Measurements from ENCODE around the gene STAT4.

STAT4 gene

GRCh38 chr2:191128911-191129304 lies 21.9 kb downstream of the STAT4 start:
- DNase-seq = no peak

GRCh38 chr2:191128172-191128910 lies 22.5 kb downstream of the STAT4 start:
- DNase-seq = no peak

- DNase-seq = no peak
These were observed 23.6 kb downstream of the STAT4 start for GRCh38 chr2:191127235-191127634.

- no peak for DNase-seq
These were observed 24.3 kb downstream of the STAT4 start for GRCh38 chr2:191126386-191127085.

GRCh38 chr2:191125646-191126045 lies 25.1 kb downstream of the STAT4 start:
- DNase-seq = no peak

GRCh38 chr2:191122638-191123294 lies 28.0 kb downstream of the STAT4 start:
- DNase-seq = no peak

GRCh38 chr2:191117341-191117740 lies 33.5 kb downstream of the STAT4 start:
- DNase-seq = no peak

GRCh38 chr2:191115804-191116203 lies 35.0 kb downstream of the STAT4 start:
- no peak for DNase-seq

GRCh38 chr2:191115391-191115790 lies 35.4 kb downstream of the STAT4 start:
- DNase-seq = peak; percentile 74

GRCh38 chr2:191114403-191114886 lies 36.3 kb downstream of the STAT4 start:
- peak; percentile 47 for DNase-seq

GRCh38 chr2:191113761-191114160 lies 37.0 kb downstream of the STAT4 start:
- DNase-seq = no peak

GRCh38 chr2:191112448-191112901 lies 38.3 kb downstream of the STAT4 start:
- no peak for DNase-seq

GRCh38 chr2:191109888-191110287 lies 40.9 kb downstream of the STAT4 start:
- DNase-seq = peak; percentile 61

GRCh38 chr2:191108331-191108730 lies 42.5 kb downstream of the STAT4 start:
- no peak for DNase-seq

- DNase-seq = no peak
These were observed 45.7 kb downstream of the STAT4 start for GRCh38 chr2:191105082-191105481.

- DNase-seq = no peak
These were observed 47.0 kb downstream of the STAT4 start for GRCh38 chr2:191103774-191104173.

- no peak for DNase-seq
These were observed 50.6 kb downstream of the STAT4 start for GRCh38 chr2:191100216-191100615.

- no peak for DNase-seq
These were observed 63.5 kb downstream of the STAT4 start for GRCh38 chr2:191087311-191087710.

- DNase-seq = no peak
These were observed 64.1 kb downstream of the STAT4 start for GRCh38 chr2:191086706-191087105.

GRCh38 chr2:191083540-191083939 lies 67.3 kb downstream of the STAT4 start:
- no peak for DNase-seq

GRCh38 chr2:191082321-191082720 lies 68.5 kb downstream of the STAT4 start:
- no peak for DNase-seq

- no peak for DNase-seq
These were observed 69.2 kb downstream of the STAT4 start for GRCh38 chr2:191081411-191082155.
